Astrocyte (in vitro differentiated cells and primary cell): ENCODE data around the gene COX20. TPM values are rescaled to one million over a fixed set of nuclear protein-coding genes. Genes with fewer than 3 reads are reported as not detected.

Source experiments
- DNase-seq: peaks from one replicate; pipeline ENCODE4 v3.0.0-alpha.2; 2010; ENCODE audit warnings: low read depth
- FAIRE-seq: peaks from 2 replicates; lab custom pipeline; 2011; peaks lifted over from hg19 to GRCh38; lab: Jason Lieb, UNC
- H2AFZ ChIP-seq: 2 replicates; pipeline ENCODE4 v1.6.0; 2012; ENCODE audit warnings: low read depth, low read length, inconsistent platforms
- H3K27ac ChIP-seq: 2 replicates; pipeline ENCODE4 v1.5.1; 2011; ENCODE audit warnings: low read depth, low read length, inconsistent platforms
- H3K27me3 ChIP-seq: 2 replicates; pipeline ENCODE4 v1.6.0; 2011; ENCODE audit warnings: low read length, inconsistent platforms; ENCODE audit not compliant: insufficient read depth
- H3K36me3 ChIP-seq: 2 replicates; pipeline ENCODE4 v1.5.1; 2011; ENCODE audit warnings: low read length, inconsistent platforms; ENCODE audit not compliant: insufficient read depth
- H3K4me1 ChIP-seq: 2 replicates; pipeline ENCODE4 v1.5.1; 2011; ENCODE audit warnings: low read length, inconsistent platforms; ENCODE audit not compliant: insufficient read depth
- H3K4me2 ChIP-seq: 2 replicates; pipeline ENCODE4 v1.6.0; 2012; ENCODE audit warnings: low read length, inconsistent platforms
- H3K4me3 ChIP-seq: 2 replicates; pipeline ENCODE4 v1.5.1; 2011; ENCODE audit warnings: low read depth, mild to moderate bottlenecking, low read length, inconsistent platforms; ENCODE audit not compliant: insufficient read depth
- H3K79me2 ChIP-seq: 2 replicates; pipeline ENCODE4 v1.6.0; 2012; ENCODE audit warnings: mild to moderate bottlenecking, low read length, inconsistent platforms; ENCODE audit not compliant: insufficient read depth
- H3K9ac ChIP-seq: 2 replicates; pipeline ENCODE4 v1.6.0; 2012; ENCODE audit warnings: mild to moderate bottlenecking, low read length, inconsistent platforms
- H3K9me3 ChIP-seq: 2 replicates; pipeline ENCODE4 v1.5.1; 2012; ENCODE audit warnings: low read depth, mild to moderate bottlenecking, low read length, inconsistent platforms; ENCODE audit not compliant: insufficient read depth
- H4K20me1 ChIP-seq: 2 replicates; pipeline ENCODE4 v1.6.0; 2012; ENCODE audit warnings: low read length, inconsistent platforms; ENCODE audit not compliant: insufficient read depth
- H3K27ac Mint-ChIP-seq: one replicate; pipeline ENCODE4 v1.8.0; 2021; ENCODE audit warnings: mild to moderate bottlenecking, mixed read lengths; ENCODE audit not compliant: unreplicated experiment
- H3K27me3 Mint-ChIP-seq: one replicate; pipeline ENCODE4 v1.8.0; 2021; ENCODE audit warnings: low read depth, mixed read lengths; ENCODE audit not compliant: unreplicated experiment
- H3K36me3 Mint-ChIP-seq: one replicate; pipeline ENCODE4 v1.8.0; 2021; ENCODE audit warnings: low read depth, mixed read lengths; ENCODE audit not compliant: unreplicated experiment
- H3K4me1 Mint-ChIP-seq: one replicate; pipeline ENCODE4 v1.8.0; 2021; ENCODE audit warnings: low read depth, mixed read lengths; ENCODE audit not compliant: unreplicated experiment
- H3K4me3 Mint-ChIP-seq: one replicate; pipeline ENCODE4 v1.8.0; 2021; ENCODE audit warnings: mild to moderate bottlenecking, moderate library complexity, mixed read lengths; ENCODE audit not compliant: unreplicated experiment
- H3K9me3 Mint-ChIP-seq: one replicate; pipeline ENCODE4 v1.8.0; 2021; ENCODE audit warnings: mild to moderate bottlenecking, mixed read lengths; ENCODE audit not compliant: unreplicated experiment
- EZH2 ChIP-seq: IDR thresholded peaks from 2 replicates; pipeline ENCODE4 v1.6.1; 2012; ENCODE audit warnings: mild to moderate bottlenecking, low read length, inconsistent platforms; ENCODE audit not compliant: insufficient read depth
- total RNA-seq: library from RNA; stranded (reverse); gene quantifications from 2 replicates; pipeline ENCODE4 v1.2.1, GENCODE V29; 2021
- TF ChIP-seq, protein P1 (sequence below): IDR thresholded peaks from 2 replicates; pipeline ENCODE4 v1.5.1; 2011; ENCODE audit warnings: low read depth, mild to moderate bottlenecking, inconsistent platforms, low read length, moderate library complexity; ENCODE audit not compliant: insufficient read depth

Gene COX20
- total RNA-seq, 1 donor from 2014 or later, result 51.0 TPM

DNA sequence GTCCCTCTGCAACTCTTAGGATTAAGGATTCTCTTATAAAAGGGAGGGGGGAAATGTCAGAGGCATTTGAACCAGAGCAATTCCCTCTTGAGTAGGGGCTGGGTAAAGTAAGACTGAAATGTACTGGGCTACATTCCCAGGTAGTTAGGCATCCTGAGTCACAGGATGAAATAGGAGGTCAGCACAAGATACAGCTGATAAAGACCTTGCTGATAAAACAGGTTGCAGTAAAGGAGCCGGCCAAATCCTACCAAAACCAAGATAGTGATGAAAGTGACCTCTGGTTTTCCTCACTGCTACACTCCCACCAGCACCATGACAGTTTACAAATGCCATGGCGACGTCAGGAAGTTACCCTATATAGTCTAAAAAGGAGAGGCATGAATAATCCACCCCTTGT is 14.3 kb upstream of the COX20 start:
- no peak overlapping the region for H2AFZ ChIP-seq
- Mint-ChIP-seq H3K36me3 (no peaks in the 10 kb centered on the region), H3K9me3 (peaks cover 3% of the 10 kb centered on the region), H3K4me1 (peaks cover 8% of the 10 kb centered on the region), H3K27ac (no peak overlapping the region), H3K27me3 (peaks cover 3% of the 10 kb centered on the region), H3K4me3 (no peak overlapping the region)
- H3K4me3 ChIP-seq, result no peak overlapping the region
- H3K9ac ChIP-seq, result no peak overlapping the region
- no peaks in the 10 kb centered on the region for H3K9me3 ChIP-seq
- TF ChIP-seq, protein P1, sequence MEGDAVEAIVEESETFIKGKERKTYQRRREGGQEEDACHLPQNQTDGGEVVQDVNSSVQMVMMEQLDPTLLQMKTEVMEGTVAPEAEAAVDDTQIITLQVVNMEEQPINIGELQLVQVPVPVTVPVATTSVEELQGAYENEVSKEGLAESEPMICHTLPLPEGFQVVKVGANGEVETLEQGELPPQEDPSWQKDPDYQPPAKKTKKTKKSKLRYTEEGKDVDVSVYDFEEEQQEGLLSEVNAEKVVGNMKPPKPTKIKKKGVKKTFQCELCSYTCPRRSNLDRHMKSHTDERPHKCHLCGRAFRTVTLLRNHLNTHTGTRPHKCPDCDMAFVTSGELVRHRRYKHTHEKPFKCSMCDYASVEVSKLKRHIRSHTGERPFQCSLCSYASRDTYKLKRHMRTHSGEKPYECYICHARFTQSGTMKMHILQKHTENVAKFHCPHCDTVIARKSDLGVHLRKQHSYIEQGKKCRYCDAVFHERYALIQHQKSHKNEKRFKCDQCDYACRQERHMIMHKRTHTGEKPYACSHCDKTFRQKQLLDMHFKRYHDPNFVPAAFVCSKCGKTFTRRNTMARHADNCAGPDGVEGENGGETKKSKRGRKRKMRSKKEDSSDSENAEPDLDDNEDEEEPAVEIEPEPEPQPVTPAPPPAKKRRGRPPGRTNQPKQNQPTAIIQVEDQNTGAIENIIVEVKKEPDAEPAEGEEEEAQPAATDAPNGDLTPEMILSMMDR, result no peak
- TF ChIP-seq EZH2, result no peak
- H3K36me3 ChIP-seq, result no peaks in the 10 kb centered on the region
- H3K4me2 ChIP-seq, result no peak overlapping the region
- no peaks in the 10 kb centered on the region for H4K20me1 ChIP-seq
- H3K4me1 ChIP-seq, result peaks cover 6% of the 10 kb centered on the region
- FAIRE-seq, result no peak
- DNase-seq, result no peak
- H3K27ac ChIP-seq, result no peak overlapping the region
- H3K79me2 ChIP-seq, result no peaks in the 10 kb centered on the region
- H3K27me3 ChIP-seq, result no peaks in the 10 kb centered on the region

DNA sequence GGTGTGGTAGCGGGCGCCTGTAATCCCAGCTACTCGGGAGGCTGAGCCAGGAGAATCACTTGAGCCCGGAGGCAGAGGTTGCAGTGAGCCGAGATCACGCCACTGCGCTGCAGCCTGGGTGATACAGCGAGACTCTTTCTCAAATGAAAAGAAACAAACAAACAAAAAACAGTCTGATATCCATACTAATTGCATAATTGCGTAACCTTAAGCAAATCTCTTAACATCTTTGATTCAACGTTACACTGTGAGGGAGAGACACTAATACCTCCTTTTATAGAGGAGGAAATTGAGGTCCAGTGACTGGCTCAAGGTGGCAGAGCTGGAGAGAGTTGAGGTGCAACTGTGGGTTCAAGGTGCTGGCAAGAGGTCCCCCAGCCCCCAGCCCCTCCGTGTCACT is 12.6 kb upstream of the COX20 start:
- H3K79me2 ChIP-seq, result no peaks in the 10 kb centered on the region
- H3K27ac Mint-ChIP-seq, result no peak overlapping the region

DNA sequence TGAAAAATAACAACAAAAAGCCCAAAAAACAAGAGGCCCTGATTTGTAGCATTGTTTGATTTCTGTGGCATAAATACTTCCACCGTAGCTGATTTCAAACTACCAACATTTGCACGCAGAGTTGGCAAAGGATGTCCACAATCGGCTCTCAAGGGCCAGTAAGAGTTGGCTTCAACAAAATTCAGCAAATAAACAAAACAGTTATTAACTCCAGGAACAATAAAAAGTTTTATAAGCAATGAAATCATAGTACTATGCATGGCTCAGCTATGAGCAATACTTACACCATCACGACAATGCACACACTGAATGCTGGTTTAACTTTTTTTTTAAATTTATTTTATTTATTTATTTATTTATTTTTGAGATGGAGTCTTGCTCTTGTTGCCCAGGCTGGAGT is 8.7 kb upstream of the COX20 start:
- Histone ChIP-seq H3K36me3 (no peaks in the 10 kb centered on the region), H3K9me3 (no peaks in the 10 kb centered on the region), H3K9ac (no peak overlapping the region), H3K27ac (no peak overlapping the region), H3K27me3 (no peaks in the 10 kb centered on the region), H3K4me2 (no peak overlapping the region), H4K20me1 (no peaks in the 10 kb centered on the region), H3K79me2 (no peaks in the 10 kb centered on the region), H3K4me1 (no peaks in the 10 kb centered on the region), H2AFZ (no peak overlapping the region), H3K4me3 (no peak overlapping the region)
- Mint-ChIP-seq H3K36me3 (peaks cover 2% of the 10 kb centered on the region), H3K9me3 (peaks cover 3% of the 10 kb centered on the region), H3K27ac (no peak overlapping the region), H3K4me1 (no peaks in the 10 kb centered on the region), H3K27me3 (peaks cover 3% of the 10 kb centered on the region), H3K4me3 (no peak overlapping the region)
- no peak for DNase-seq
- FAIRE-seq, result no peak
- TF ChIP-seq, protein P1, result no peak
- no peak for TF ChIP-seq EZH2

More for the DNA sequence above, 12.6 kb upstream of the COX20 start:
- H3K36me3 ChIP-seq, result no peaks in the 10 kb centered on the region
- no peak for TF ChIP-seq EZH2
- TF ChIP-seq, protein P1, result no peak
- no peaks in the 10 kb centered on the region for H3K36me3 Mint-ChIP-seq
- H3K9me3 Mint-ChIP-seq, result peaks cover 3% of the 10 kb centered on the region
- H3K4me3 Mint-ChIP-seq, result no peak overlapping the region
- H3K27me3 ChIP-seq, result no peaks in the 10 kb centered on the region
- H3K4me1 ChIP-seq, result peaks cover 6% of the 10 kb centered on the region
- DNase-seq (no peak), FAIRE-seq (no peak)
- peaks cover 3% of the 10 kb centered on the region for H3K27me3 Mint-ChIP-seq
- H3K27ac ChIP-seq, result no peak overlapping the region
- H3K4me2 ChIP-seq, result no peak overlapping the region
- H3K4me1 Mint-ChIP-seq, result peaks cover 8% of the 10 kb centered on the region
- no peak overlapping the region for H3K9ac ChIP-seq
- H2AFZ ChIP-seq, result no peak overlapping the region
- no peaks in the 10 kb centered on the region for H4K20me1 ChIP-seq
- no peaks in the 10 kb centered on the region for H3K9me3 ChIP-seq
- no peak overlapping the region for H3K4me3 ChIP-seq
